ENCODE measurements around the gene SEPTIN12.

The SEPTIN12 gene

GRCh38 chr16:4729876-4730275 is 58.3 kb downstream of the SEPTIN12 start:
- DNase-seq (ENCODE audit: low read depth in 3 of 3) = no peak

- no peak for DNase-seq (ENCODE audit: low read depth in 3 of 3)
These were observed 59.5 kb downstream of the SEPTIN12 start for GRCh38 chr16:4728676-4729075.

Data from stimulated activated CD4-positive, alpha-beta T cell treated with anti-CD3 and anti-CD28 coated beads, TNF-alpha, amount 100 ng/mL, for 4 hours (primary cell).